Measurements from ENCODE around the gene LCN10.

LCN10 gene

DNA sequence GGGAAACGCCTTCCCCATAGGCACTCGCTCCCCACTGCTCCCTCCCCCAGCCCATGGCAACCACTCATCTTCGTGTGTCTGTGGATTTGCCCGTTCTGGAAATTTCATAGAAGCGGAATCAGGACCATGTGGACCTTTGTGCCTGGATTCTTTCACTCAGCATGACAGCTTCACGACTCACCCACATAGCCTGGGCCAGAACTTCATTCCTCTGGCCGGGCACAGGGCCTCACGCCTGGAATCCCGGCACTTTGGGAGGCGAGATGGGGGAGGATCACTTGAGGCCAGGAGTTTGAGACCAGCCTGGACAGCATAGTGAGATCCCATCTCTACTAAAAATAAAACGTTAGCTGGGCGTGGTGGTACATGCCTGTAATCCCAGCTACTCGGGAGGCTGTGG lies 42.4 kb downstream of the LCN10 start:
- DNase-seq (ENCODE audit: low read depth): no peak

DNA sequence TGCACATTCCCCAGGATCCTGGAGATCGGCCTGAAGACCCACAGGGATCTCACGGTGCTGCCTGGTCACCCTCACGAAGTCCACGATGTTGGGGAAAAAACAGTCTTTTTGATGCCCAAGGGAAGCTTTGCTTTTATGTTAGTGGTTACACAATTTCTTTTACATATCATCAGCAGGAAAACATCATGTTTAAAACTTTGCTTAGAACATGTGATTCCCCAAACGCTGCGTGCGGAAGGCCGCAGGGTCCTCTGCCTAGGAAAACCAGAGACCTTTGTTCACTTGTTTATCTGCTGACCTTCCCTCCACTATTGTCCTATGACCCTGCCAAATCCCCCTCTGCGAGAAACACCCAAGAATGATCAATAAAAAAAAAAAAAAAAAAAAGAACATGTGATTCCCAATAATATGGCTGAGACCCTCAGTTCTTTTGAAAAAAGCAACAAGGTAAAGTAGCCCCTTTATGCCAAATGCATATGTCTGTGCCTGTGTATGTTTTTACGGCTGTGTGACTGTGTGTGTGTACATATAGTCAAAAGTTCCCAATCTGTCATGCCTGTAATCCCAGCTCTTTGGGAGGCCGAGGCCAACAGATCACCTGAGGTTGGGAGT lies 44.0 kb downstream of the LCN10 start:
- DNase-seq (ENCODE audit: low read depth): no peak

- DNase-seq (ENCODE audit: low read depth): no peak
Observed at GRCh38 chr9:136697821-136698526, 44.8 kb downstream of the LCN10 start.

GRCh38 chr9:136697146-136697820 lies 45.5 kb downstream of the LCN10 start:
- no peak for DNase-seq (ENCODE audit: low read depth)

GRCh38 chr9:136696502-136696901 lies 46.2 kb downstream of the LCN10 start:
- DNase-seq (ENCODE audit: low read depth): no peak

- DNase-seq (ENCODE audit: low read depth): no peak
Observed at GRCh38 chr9:136695955-136696354, 46.8 kb downstream of the LCN10 start.

- DNase-seq (ENCODE audit: low read depth): no peak
Observed at GRCh38 chr9:136695435-136695895, 47.3 kb downstream of the LCN10 start.

DNA sequence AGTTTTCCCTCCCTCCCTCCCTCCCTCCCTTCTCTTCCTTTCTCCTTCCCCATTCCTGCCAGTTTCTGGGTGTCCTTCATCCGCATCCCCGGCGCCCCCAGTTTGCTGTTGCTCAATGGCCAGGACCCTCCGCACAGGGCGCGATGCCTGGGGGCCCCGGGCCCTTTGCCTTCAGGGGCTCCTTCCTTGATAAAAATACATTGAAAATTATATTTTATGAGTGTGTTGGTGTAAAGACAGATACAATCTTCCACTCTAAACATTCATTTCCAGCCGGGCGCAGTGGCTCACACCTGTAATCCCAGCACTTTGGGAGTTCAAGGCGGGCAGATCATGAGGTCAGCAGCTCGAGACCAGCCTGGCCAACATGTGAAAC lies 47.9 kb downstream of the LCN10 start:
- no peak for DNase-seq (ENCODE audit: low read depth)

DNA sequence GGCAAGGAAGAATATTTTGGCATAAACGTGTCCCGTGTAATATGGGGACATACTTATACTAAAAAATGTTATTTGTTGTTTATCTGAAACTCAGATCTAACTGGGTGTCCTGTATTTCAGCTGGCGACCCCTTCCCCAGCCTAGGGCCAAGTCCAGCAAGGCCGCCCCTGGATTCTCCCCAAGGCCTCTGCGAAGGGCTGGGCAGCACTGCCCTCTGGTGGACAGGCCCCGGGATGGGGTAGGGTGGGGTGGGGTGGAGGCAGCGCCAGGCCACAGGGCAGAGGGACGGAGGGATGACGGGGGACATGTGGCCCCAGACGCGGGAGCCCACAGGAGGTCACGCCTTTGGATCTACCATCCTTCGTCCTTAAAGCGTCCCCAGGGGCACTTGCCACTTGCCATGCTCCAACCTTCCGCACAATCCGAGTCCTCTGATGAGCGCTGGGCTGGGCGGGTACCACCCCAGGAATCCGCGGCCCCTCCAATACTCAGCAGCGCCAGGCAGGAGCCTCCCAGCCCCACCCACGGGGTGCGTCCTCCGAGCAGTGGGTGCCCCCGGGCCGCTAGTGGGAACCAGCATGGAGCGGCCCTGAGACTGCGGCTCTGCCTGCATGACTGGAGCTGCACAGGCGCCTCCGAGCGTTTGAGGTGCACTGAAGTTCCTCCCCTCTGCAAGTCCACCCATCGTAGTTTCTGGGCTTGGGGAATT lies 48.4 kb downstream of the LCN10 start:
- no peak for DNase-seq (ENCODE audit: low read depth)

DNA sequence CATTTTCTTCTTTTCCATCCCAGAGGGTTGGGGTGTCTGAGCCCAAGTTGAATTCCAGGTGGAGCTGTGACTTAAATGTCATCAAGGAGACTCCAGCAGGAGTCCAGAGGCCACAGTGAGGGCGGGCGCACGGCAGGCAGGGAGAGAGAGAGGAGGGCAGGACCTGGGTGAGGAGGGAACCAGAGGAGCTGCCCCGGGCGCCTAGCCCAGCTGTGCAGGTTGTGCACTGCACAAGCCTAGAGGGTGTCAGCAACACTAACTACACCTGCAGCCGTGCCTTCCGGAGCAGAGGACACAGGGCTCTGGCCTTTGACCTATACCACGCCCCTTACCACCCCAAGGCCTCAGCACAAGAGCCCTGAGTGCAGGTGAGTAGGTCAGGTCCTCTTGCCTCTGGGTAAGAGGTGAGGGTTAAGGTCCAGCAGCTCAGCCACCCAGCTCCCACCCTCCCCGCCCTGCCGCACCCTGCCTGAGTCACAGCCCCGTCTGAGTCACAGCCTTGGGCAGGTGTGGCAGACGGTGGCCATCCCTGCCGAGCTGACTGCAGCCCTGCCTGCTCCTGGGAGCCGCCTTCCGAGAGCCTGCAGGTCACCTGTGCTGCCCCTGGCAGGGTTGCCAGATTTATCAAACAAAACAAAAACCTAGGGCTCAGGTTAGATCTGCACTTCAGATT lies 49.1 kb downstream of the LCN10 start:
- no peak for DNase-seq (ENCODE audit: low read depth)

DNA sequence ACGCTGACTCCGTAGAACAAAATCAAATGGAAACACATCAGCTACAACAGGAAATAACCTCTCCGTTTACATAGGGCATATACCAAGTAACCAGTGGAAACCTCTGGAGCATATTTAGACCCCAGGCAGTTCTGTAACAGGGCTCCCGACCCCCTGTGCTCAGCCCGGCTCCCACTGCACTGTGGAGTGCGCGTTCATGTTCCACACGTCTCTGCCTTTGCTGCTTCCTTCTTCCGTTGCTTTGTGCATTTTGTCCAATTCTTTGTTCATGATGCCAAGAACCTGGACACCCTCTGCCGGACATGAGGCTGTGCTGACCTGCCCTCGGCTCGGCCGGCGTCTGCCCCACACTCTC lies 49.6 kb downstream of the LCN10 start:
- DNase-seq (ENCODE audit: low read depth): no peak

DNA sequence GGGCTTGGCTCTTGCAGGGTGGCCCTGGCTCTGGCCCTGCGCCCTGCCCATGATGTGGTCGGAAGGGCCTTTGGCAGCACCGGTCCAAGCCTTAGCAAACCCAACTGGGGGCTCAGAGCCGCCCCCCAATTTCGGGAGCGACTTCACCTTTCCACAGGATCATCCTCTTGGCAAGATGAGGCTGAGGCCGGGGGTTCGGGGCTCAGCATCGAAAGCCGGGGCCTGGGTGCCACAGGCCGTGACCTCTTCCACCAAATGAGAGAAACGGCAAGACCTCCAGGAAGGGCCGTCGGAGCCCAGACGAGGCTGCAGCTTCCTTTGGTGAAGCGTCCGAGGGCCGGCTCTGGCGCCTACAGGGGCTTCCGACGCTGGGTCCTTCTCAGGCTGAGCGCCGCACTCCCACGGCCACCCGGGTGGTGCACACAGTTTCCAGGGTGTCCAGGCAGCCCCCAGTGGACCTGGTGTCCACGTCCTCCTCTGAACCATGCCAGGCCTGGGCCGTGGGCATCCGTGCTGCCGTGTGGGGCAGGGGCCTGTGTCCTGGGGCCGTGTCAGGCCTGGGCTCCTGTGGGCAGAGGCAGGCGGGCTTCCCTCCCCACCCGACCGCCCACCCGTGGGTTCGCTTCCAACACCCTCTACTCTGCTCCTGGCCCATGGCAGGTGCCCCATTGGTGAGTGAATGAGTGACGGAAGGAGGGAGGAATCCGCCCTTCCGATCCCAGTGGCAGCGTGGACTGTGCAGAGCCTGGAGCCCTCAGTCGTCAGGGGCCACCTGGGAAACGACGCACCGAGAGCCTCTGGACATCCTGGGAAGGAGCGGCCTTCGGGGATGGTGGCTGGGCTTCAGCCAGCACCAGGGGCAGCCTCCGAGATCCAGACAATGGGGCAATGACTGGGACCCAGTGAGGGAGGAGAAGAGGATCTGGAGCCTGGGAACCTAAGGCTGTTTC lies 50.3 kb downstream of the LCN10 start:
- no peak for DNase-seq (ENCODE audit: low read depth)

DNA sequence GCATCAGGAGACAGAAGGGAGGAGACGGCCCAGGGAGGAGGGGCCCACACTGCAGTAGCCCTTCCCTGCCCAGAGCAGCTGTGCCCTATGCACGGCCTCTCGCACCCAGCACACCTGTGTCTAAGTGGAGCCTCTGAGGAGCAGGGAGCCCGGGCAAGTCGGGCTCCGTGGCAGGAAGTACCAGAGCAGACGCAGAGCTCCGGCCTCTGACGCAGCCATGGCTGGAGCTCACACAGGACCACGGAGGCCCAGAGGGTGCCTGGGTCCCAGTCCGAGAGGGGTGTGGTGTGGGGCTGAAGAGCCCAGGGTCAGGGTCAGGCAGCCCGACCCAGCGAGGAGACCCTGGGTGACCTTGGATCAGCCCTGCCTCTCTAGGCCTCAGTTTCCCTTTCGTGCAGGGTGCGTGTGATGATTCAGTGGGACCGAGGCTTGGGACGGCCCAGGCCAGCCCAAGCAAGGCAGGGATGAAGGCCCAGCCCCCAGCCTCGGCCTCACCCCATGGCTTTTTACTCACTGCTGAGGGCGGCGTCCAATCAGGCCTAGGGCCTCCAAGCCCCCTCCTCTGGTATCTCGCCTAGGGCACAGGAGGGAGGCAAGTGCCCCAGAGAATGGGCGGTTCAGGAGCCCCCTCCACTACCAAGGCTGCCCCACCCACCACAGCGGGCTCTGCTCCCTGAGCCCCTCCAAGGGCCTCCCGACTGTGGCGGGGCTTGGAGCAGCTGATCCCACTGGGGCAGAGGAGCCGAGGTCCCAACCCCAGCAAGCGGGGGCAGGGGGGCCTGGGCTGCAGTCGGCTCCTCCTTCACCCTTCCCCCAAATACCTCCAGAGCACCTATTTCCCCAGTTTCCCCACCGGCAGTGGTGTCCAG lies 51.2 kb downstream of the LCN10 start:
- DNase-seq (ENCODE audit: low read depth): no peak

GRCh38 chr9:136690806-136691261 lies 51.9 kb downstream of the LCN10 start:
- DNase-seq (ENCODE audit: low read depth): no peak

DNA sequence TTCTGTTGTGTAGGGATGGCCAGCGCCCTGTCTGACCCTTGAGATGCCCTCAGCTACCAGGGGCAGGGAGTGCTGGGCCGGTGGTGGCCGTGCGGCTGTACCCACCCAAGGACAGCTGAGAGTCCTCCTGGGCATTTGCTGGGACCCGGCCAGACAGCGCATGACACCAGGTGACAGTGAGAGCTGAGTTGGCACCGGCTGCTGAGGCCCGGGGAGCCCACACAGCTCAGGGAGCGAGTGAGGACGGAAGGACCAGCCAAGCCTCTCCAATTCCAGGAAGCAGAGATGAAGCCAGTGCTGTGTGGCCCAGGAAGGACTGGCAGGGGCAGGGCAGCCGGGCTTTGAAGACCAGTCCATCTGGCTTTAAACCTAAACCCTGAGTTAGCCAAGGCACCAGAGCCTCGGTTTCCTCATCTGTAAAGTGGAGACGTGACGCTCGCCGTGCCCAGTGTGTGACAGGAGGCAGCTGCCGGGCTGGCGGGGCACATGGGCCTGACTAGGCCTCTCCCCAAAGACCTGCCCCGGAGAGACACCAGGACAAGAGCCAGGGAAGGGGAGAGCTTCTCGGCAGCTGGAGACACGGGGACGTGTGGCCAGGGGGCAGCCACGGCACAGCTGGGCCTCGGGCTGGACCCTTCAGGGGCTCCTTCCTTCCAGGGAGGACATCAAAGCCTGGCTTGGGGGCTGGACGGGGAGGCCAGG lies 52.5 kb downstream of the LCN10 start:
- no peak for DNase-seq (ENCODE audit: low read depth)

- no peak for DNase-seq (ENCODE audit: low read depth)
Observed at GRCh38 chr9:136689108-136689460, 53.7 kb downstream of the LCN10 start.

- DNase-seq (ENCODE audit: low read depth): no peak
Observed at GRCh38 chr9:136688274-136689107, 54.2 kb downstream of the LCN10 start.
